Fibroblast of pulmonary artery (primary cell): Measurements from ENCODE around the gene VEPH1.

ENCODE experiments used
- DNase-seq: peaks from one replicate; pipeline ENCODE4 v3.0.0-alpha.2; 2010; ENCODE audit warnings: low read depth
- H3K4me3 ChIP-seq: replicated peaks from 2 replicates; pipeline ENCODE4 v1.5.1; 2011; ENCODE audit warnings: low read depth, mild to moderate bottlenecking, control low read depth, low read length, moderate library complexity
- CTCF ChIP-seq: IDR thresholded peaks from 2 replicates; pipeline ENCODE4 v1.5.1; 2011; ENCODE audit warnings: mild to moderate bottlenecking, control low read depth, low read length, inconsistent platforms; ENCODE audit errors: missing control alignments

The VEPH1 gene

GRCh38 chr3:157265931-157266330, 237.3 kb downstream of the VEPH1 start:
- no peak overlapping the region for H3K4me3 ChIP-seq
- TF ChIP-seq CTCF, result no peak
- DNase-seq, result no peak

GRCh38 chr3:157263027-157263426, 240.2 kb downstream of the VEPH1 start:
- no peak overlapping the region for H3K4me3 ChIP-seq
- no peak for TF ChIP-seq CTCF
- peak; percentile 66 for DNase-seq

- TF ChIP-seq CTCF, result no peak
- no peak overlapping the region for H3K4me3 ChIP-seq
Measured at GRCh38 chr3:157261000-157261399, 242.2 kb downstream of the VEPH1 start.

GRCh38 chr3:157259825-157260224, 243.4 kb downstream of the VEPH1 start:
- no peak for DNase-seq
- no peak overlapping the region for H3K4me3 ChIP-seq
- no peak for TF ChIP-seq CTCF

More at GRCh38 chr3:157261000-157261399, 242.2 kb downstream of the VEPH1 start:
- peak; percentile 74 for DNase-seq

GRCh38 chr3:157257101-157257500, 246.1 kb downstream of the VEPH1 start:
- no peak for DNase-seq
- no peak for TF ChIP-seq CTCF
- H3K4me3 ChIP-seq, result no peak overlapping the region

- no peak for TF ChIP-seq CTCF
- no peak for DNase-seq
- H3K4me3 ChIP-seq, result no peak overlapping the region
Measured at GRCh38 chr3:157255797-157256196, 247.4 kb downstream of the VEPH1 start.

- DNase-seq, result no peak
- no peak for TF ChIP-seq CTCF
- no peak overlapping the region for H3K4me3 ChIP-seq
Measured at GRCh38 chr3:157251685-157252084, 251.5 kb downstream of the VEPH1 start.
